GM12878 (cell line): Measurements from ENCODE around the gene HSPB6.

Experiments used
- SIN3A ChIP-seq: IDR thresholded peaks from 2 replicates; pipeline ENCODE4 v1.6.1; 2012; ENCODE audit warnings: low read depth, low read length, improper control_type of control experiment
- ZSCAN29 ChIP-seq: fragments of 450-650 bp; IDR thresholded peaks from 2 replicates; pipeline ENCODE4 v1.6.1; 2017; ENCODE audit warnings: mild to moderate bottlenecking, moderate library complexity

DNA sequence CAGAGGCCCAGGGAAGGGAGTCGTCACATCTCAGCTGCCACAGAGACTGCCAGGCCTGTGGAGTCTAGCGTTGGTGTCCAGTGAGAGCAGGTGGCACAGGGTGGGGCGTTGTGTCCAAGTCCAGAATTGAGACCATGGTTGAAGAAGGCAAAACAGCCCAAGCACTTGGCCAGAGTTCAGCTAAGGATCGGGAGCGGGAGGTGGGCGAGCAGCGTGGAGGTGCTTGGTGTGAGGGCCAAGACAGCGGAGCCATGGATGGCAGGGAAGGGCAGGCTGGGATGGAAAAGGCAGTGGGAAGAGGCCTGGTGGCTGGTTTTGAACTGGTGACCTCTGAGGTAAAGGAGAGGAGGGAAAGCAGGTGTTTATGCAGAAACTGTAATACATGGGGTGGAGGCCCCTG lies 22.6 kb downstream of the HSPB6 start:
- TF ChIP-seq SIN3A (no peak), ZSCAN29 (no peak)
